GM21367 (cell line): ENCODE measurements around the gene PATE2.

Experiments
- ATAC-seq: cut with Tn5 transposase; IDR thresholded peaks from one replicate; pipeline ENCODE4 v1.9.1; 2021; ENCODE audit not compliant: unreplicated experiment

The PATE2 gene

DNA sequence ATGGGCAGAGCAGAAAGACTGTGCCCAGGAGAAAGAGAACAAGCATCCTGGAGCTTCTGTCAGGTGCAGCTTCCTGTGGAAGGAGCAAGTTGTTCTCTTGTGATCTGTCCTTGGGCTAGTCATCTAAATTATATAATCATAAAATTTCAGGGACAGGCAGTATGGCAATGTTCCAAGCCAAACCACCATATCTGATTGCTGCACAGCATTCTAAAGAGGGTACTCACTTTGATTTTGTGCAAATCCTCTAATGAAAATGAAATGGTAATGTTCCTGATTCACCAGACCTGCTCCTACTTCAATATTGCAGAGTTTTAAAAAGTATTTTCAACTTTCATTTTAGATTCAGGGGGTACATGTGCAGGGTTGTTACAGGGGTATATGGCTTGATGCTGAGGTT lies at the start of gene PATE2:
PATE2 (minus strand) TSS at position 101 of the 400 bp plus-strand sequence; CDS start at position 46, 55 bp downstream.
- ATAC-seq = no peak

- no peak for ATAC-seq
Observed at GRCh38 chr11:125807909-125808308, 29.3 kb upstream of the PATE2 start.

GRCh38 chr11:125802387-125802786 lies 23.8 kb upstream of the PATE2 start:
- ATAC-seq = no peak

DNA sequence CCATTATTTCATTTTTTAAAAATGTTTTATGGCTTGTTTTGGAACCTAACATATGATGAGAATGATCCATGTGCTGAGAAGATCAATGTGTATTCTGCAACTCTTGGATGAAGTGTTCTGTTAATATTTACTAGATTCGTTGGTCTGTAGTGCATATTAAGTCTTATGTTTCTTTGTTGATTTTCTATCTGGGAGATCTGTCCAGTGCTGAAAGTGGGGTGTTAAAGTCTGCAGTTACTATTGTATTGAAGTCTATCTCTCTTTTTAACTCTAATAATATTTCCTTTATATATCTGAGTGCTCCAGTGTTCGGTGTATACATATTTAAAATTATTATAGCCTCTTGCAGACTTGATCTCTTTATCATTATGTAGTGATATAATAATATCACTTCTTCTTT lies 21.2 kb upstream of the PATE2 start:
- ATAC-seq = no peak

- ATAC-seq = no peak
Observed at GRCh38 chr11:125797641-125798040, 19.0 kb upstream of the PATE2 start.

GRCh38 chr11:125790825-125791224 lies 12.2 kb upstream of the PATE2 start:
- no peak for ATAC-seq

- ATAC-seq = no peak
Observed at GRCh38 chr11:125787827-125788226, 9.2 kb upstream of the PATE2 start, which contains the start of gene PATE3. PATE3 (plus strand) TSS chr11:125788127; CDS start chr11:125788152, 25 bp downstream.

DNA sequence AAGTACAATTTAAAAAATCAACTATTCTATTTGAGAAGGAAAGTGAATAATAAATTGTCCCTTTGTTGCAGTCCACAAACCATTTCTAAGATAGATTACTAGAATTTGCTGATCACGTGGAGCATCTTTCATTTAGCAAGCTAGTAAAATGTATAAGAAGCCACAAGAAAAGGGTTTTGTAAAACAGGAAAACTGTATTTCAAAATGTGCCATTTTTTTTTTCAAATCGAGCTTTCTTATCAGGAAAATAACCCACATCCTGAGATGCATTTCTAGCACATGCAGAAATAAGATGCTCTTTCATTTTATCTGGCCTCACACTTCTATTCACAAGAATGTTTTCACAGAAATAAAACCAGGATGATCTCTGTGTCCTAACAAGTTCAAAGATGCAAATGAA lies 6.0 kb upstream of the PATE2 start:
- ATAC-seq = no peak

- no peak for ATAC-seq
Observed at GRCh38 chr11:125777309-125777708, 1.3 kb downstream of the PATE2 start.

- ATAC-seq = no peak
Observed at GRCh38 chr11:125773516-125773915, 5.1 kb downstream of the PATE2 start.

DNA sequence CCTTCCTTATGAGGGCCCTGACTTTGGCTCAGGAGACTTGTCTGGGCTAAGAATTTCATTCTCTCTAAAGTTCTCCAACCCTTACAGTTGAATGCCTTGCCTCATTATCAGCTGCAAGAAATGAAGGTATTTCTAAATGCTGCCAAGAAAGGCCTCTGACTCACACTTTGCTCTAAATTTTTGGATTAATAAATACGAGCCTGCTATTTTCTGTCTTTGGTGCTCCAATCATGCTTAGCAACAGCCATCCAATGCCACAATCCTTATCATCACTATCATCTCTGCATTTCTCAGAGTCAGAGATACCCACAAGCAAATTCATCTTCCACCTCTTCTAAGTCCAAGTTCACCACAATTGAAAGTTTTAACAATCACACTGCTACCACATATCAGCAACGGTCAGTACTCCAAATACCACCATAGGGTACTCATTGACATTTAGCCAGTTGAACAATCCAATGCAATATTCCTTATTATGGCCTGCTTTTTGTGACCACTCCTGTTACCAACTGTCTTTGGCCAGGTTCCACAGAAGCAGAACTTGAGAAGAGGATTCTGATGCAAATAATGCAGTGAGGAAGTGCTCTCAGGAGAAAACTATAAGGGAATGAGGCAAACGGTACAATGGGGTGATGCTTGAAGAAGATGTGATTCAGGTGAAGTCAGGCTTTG lies 5.7 kb downstream of the PATE2 start:
- no peak for ATAC-seq

DNA sequence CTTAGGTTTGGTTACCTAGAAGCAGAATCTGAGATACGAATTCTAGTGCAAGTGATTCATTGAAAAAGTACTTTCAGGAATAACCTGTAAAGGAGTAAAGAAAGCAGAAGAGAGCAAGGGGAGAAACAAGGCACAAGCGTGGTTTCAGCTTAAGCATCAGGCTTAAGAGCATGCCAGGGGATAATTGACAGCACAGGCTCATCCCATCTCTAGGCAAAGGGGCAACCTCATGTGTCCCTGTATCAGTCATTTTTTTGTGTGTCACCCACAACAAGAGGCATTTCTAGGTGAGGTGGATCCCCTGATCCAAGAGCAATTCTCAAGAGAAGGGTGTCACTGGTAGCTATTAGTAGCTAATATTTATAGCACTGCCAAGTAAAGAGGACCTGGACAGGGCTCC lies 8.0 kb downstream of the PATE2 start:
- no peak for ATAC-seq

DNA sequence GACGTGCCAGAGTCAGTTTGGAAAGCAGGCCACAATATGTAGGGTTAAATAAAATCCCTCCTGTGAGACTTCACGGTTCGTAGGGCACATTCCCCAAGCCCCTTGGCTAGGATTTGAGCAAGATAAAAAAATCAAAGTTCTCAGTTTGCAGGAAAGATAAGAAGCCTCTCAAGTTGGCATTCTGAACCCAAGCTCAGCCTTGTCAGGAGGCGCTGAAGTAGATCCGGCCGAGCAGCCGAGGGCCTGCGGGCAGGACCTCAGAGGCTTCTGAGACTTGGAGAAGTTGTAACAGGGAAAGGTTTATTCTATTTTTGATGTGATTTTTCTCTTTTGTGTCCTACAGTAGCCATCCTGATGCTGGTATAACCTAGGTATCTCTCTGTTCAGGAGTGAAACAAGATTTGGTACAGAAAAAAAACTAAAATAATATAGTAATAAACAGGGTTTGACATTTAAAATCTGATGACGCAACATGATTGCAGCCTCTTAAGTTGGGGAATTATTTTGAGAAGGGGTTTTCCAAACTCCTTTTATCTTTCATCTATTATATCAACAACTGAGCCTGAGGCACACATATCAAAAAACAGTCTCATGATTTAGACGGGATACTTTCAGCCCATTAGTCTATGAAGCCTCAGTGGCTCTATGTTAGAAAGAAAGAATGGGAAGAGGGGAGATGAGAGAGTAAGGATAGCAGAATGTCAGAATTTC lies 10.1 kb downstream of the PATE2 start:
- no peak for ATAC-seq

GRCh38 chr11:125766251-125766650 lies 12.4 kb downstream of the PATE2 start:
- ATAC-seq = no peak

GRCh38 chr11:125763483-125763882 lies 15.1 kb downstream of the PATE2 start:
- no peak for ATAC-seq

GRCh38 chr11:125762445-125762844 lies 16.2 kb downstream of the PATE2 start:
- ATAC-seq = no peak

DNA sequence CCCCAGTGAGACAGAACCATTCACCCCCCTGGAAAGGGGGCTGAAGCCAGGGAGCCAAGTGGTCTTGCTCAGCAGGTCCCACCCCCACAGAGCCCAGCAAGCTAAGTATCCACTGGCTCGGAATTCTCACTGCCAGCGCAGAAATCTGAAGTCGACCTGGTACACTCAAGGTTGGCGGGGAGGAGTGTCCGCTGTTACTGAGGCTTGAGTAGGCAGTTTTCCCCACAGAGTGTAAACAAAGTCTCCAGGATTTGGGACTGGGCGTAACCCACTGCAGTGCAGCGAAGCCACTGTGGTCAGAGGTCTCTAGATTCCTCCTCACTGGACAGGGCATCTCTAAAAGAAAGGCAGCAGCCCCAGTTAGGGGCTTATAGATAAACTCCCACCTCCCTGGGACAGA lies 22.6 kb downstream of the PATE2 start:
- ATAC-seq = no peak

GRCh38 chr11:125750629-125751028 lies 28.0 kb downstream of the PATE2 start:
- ATAC-seq = no peak

DNA sequence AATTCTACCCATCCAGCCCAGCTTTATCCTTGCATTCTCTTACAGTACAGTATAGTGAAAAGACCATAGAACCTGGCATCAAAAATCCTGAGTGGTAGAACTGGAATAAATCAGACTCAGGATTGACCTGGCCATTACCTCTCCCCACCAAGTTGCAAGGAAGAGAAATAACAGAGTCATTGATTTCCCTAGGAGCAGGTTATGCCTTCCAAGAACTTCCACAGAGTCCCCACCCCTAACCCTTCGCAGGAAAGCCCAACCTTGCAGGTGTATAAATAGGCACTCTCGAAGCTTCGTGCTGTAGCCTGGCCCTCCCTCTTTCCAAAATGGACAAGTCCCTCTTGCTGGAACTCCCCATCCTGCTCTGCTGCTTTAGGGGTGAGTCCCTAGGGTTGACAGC lies 32.6 kb downstream of the PATE2 start, which contains the start of gene PATE1:
PATE1 (plus strand) TSS at position 301 of the 400 bp plus-strand sequence; CDS start at position 327, 26 bp downstream.
- ATAC-seq = no peak

DNA sequence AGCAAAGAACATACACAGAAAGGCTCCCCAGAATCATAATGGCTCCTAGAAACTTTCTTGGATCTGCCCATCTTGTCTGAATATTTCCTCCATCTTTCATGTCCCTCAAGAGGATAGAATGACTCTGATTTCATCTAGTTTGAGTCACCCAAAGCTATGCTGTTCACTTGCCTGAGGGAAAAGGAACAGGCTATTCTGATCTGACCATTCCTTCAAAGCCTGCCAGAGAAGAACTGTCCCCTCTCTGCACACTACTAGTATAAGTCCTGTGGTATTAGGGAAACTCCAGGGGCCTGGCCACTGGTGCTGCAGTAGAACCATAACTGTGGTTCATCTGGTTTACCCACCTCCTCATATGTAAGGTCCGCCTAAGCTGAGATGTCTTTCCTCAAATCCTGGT lies 34.9 kb downstream of the PATE2 start:
- ATAC-seq = no peak

GRCh38 chr11:125740617-125741016 lies 38.0 kb downstream of the PATE2 start:
- no peak for ATAC-seq

GRCh38 chr11:125728969-125729368 lies 49.7 kb downstream of the PATE2 start:
- no peak for ATAC-seq
